ENCODE data around the gene NPIPB6. TPM values are rescaled to one million over a fixed set of nuclear protein-coding genes. Genes with fewer than 3 reads are reported as not detected.
"Not testable (repeated sequence)": the region's sequence is repeated elsewhere in the genome, so short reads cannot be mapped to it uniquely, and the experiment has no call there.

NPIPB6 gene
- 2.0 and 2.2 TPM in 2 replicates for total RNA-seq (ENCODE audit: low replicate concordance)
- long read RNA-seq = 0 reads

GRCh38 chr16:28363408-28363807 is at the start of gene NPIPB6:
NPIPB6 (minus strand) TSS chr16:28363508; CDS start chr16:28362822, 686 bp downstream.
- H3K36me3 Mint-ChIP-seq; DNase-seq (ENCODE audit: extremely low spot score, unreplicated experiment); H3K9me3 Mint-ChIP-seq; H3K4me3 Mint-ChIP-seq; H3K4me1 Mint-ChIP-seq (ENCODE audit: unreplicated experiment); H3K27me3 Mint-ChIP-seq; H3K27ac Mint-ChIP-seq: not testable (repeated sequence)

- H3K27ac Mint-ChIP-seq; H3K36me3 Mint-ChIP-seq; DNase-seq (ENCODE audit: extremely low spot score, unreplicated experiment); H3K4me1 Mint-ChIP-seq (ENCODE audit: unreplicated experiment); H3K9me3 Mint-ChIP-seq; H3K27me3 Mint-ChIP-seq: not testable (repeated sequence)
- peak within 1 kb of the TSS; percentile 79 for H3K4me3 Mint-ChIP-seq
Measured at GRCh38 chr16:28403220-28404072, 40.1 kb upstream of the NPIPB6 start, which contains the start of gene EIF3CL. EIF3CL (minus strand) TSS chr16:28403841; CDS start chr16:28403618, 223 bp downstream.

DNA sequence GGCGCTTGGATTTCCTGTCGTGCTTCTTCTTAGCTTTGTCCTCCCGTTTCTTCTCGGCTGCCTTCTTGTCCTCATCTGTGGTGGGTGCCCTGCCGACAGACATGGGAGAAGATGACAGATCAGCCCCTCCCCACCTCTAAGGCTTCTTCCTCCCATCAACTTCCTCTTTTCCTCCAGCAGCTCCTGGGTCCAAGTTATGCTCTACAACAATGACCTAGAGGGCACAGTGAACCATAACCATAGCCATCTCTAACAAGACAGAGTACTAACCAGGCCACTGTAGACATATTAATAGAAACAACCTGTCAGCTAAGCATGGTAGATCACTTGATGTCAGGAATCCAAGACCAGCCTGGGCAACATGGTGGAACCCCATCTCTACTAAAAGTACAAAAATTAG is 28.7 kb upstream of the NPIPB6 start:
- not testable (repeated sequence) for DNase-seq (ENCODE audit: extremely low spot score, unreplicated experiment); H3K36me3 Mint-ChIP-seq; H3K9me3 Mint-ChIP-seq; H3K4me1 Mint-ChIP-seq (ENCODE audit: unreplicated experiment); H3K4me3 Mint-ChIP-seq; H3K27me3 Mint-ChIP-seq; H3K27ac Mint-ChIP-seq

- not testable (repeated sequence) for H3K9me3 Mint-ChIP-seq; DNase-seq (ENCODE audit: extremely low spot score, unreplicated experiment); H3K4me3 Mint-ChIP-seq; H3K36me3 Mint-ChIP-seq; H3K27ac Mint-ChIP-seq; H3K27me3 Mint-ChIP-seq; H3K4me1 Mint-ChIP-seq (ENCODE audit: unreplicated experiment)
Measured at GRCh38 chr16:28382177-28382867, 19.0 kb upstream of the NPIPB6 start.

GRCh38 chr16:28377822-28378221 is 14.5 kb upstream of the NPIPB6 start:
- not testable (repeated sequence) for H3K27ac Mint-ChIP-seq; H3K36me3 Mint-ChIP-seq; H3K27me3 Mint-ChIP-seq; H3K4me1 Mint-ChIP-seq (ENCODE audit: unreplicated experiment); H3K9me3 Mint-ChIP-seq; DNase-seq (ENCODE audit: extremely low spot score, unreplicated experiment); H3K4me3 Mint-ChIP-seq

GRCh38 chr16:28377108-28377625 is 13.9 kb upstream of the NPIPB6 start:
- not testable (repeated sequence) for H3K4me1 Mint-ChIP-seq (ENCODE audit: unreplicated experiment); H3K27ac Mint-ChIP-seq; H3K36me3 Mint-ChIP-seq; H3K9me3 Mint-ChIP-seq; H3K4me3 Mint-ChIP-seq; H3K27me3 Mint-ChIP-seq
- peak; percentile 50 for DNase-seq (ENCODE audit: extremely low spot score, unreplicated experiment)

DNA sequence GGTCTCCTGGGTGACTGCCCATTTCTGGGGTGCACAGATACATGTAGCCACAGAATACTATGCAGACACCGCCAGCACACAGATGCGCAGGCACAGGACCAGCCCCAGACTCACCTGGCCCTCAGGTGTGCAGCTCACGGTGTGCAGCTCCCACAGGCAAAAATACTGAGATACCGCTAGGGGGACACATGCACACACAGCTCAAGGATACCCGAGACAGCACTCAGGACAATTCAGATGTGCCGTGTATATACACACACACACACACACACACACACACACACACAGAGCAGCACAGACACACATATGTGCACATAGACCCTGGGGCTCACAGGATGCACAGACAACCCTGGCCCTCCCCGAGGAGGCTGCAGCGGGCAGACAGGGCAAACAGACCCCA is 11.8 kb upstream of the NPIPB6 start:
- H3K4me1 Mint-ChIP-seq (ENCODE audit: unreplicated experiment); H3K36me3 Mint-ChIP-seq; H3K27ac Mint-ChIP-seq; H3K4me3 Mint-ChIP-seq; H3K27me3 Mint-ChIP-seq; DNase-seq (ENCODE audit: extremely low spot score, unreplicated experiment); H3K9me3 Mint-ChIP-seq: not testable (repeated sequence)

DNA sequence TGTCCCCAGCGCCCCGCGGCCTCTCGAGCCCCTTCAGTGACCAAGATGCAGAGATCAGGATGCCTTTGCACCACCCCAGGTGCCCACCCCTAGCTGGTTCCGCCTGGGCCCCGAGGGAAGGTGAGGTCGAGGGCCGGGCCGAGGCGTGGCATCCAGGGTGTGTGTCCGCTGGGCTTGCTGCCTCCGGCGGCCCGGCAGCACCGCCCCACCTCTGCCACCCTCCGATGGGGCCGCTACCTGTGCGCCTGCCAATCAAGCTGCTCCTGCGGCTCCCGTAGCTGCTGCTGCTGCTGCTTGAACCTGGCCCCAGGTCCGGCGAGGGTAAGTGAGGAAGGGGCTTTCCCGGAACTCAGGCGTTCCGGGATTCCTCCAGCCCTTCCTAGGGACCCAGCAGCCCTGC is 11.0 kb upstream of the NPIPB6 start:
- H3K27me3 Mint-ChIP-seq; DNase-seq (ENCODE audit: extremely low spot score, unreplicated experiment); H3K4me3 Mint-ChIP-seq; H3K36me3 Mint-ChIP-seq; H3K9me3 Mint-ChIP-seq; H3K4me1 Mint-ChIP-seq (ENCODE audit: unreplicated experiment); H3K27ac Mint-ChIP-seq: not testable (repeated sequence)

DNA sequence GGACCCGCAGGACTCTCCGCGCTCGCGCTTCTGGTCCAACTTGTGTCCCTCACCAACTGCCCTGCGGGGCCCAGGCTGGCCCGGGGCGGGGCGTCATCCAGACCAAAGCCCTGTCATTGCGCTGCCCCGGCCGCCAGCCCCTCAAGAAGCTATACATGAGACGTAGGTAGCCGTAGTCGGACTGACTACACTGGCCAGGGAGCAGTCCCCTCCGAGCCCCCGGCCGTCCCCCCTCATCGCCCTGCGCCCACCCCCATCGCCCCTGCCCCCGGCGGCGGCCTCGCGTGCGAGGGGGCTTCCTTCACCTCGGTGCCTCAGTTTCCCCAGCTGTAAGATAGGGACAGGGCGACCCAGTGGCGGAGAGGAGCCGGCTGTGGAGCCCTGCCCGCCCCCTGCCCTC is 4.6 kb upstream of the NPIPB6 start:
- not testable (repeated sequence) for H3K27me3 Mint-ChIP-seq; DNase-seq (ENCODE audit: extremely low spot score, unreplicated experiment); H3K4me1 Mint-ChIP-seq (ENCODE audit: unreplicated experiment); H3K36me3 Mint-ChIP-seq; H3K27ac Mint-ChIP-seq; H3K9me3 Mint-ChIP-seq; H3K4me3 Mint-ChIP-seq
